WTC11 (cell line): Measurements from ENCODE around the gene LRP1. TPM values are rescaled to one million over a fixed set of nuclear protein-coding genes. Genes with fewer than 3 reads are reported as not detected.

ENCODE experiments used
- ATAC-seq: fragments of 200-7000 bp; cut with Tn5 transposase; 2 replicates; pipeline ENCODE4 v1.10.0; 2021; ENCODE audit warnings: mild to moderate bottlenecking, moderate library complexity
- CTCF ChIA-PET: fragments of 300-600 bp; sonication (Branson Sonifier 250); formaldehyde crosslinking; loops from one replicate; lab custom pipeline; 2021; ENCODE audit warnings: antibody characterized with exemption; lab: Charles Lee
- POLR2A ChIA-PET: fragments of 350-600 bp; sonication (Branson Sonifier 250); formaldehyde crosslinking; loops from one replicate; lab custom pipeline; 2021; ENCODE audit warnings: antibody characterized with exemption; lab: Charles Lee
- DNase-seq: peaks from one replicate; pipeline ENCODE4 v3.0.0; 2021; ENCODE audit warnings: low spot score
- H3K27ac Mint-ChIP-seq: 2 replicates; pipeline ENCODE4 v1.8.0; 2021; ENCODE audit warnings: mixed read lengths
- H3K27me3 Mint-ChIP-seq: 2 replicates; pipeline ENCODE4 v1.8.0; 2021; ENCODE audit warnings: low read depth, mild to moderate bottlenecking, moderate library complexity, mixed read lengths
- H3K36me3 Mint-ChIP-seq: 2 replicates; pipeline ENCODE4 v1.8.0; 2021; ENCODE audit warnings: mixed read lengths
- H3K4me1 Mint-ChIP-seq: 2 replicates; pipeline ENCODE4 v1.8.0; 2022; ENCODE audit warnings: mixed read lengths
- H3K4me3 Mint-ChIP-seq: 2 replicates; pipeline ENCODE4 v1.8.0; 2021; ENCODE audit warnings: mild to moderate bottlenecking, moderate library complexity, mixed read lengths
- H3K9me3 Mint-ChIP-seq: 2 replicates; pipeline ENCODE4 v1.8.0; 2021; ENCODE audit warnings: mixed read lengths
- AR ChIP-seq: fragments of 250-450 bp; sonication (Bioruptor Pico); IDR thresholded peaks from 2 replicates; pipeline ENCODE4 v1.9.0; 2021; ENCODE audit warnings: mild to moderate bottlenecking
- ATF2 ChIP-seq: sonication (generic); formaldehyde crosslinking; IDR thresholded peaks from 2 replicates; pipeline ENCODE4 v1.8.1; 2022; ENCODE audit warnings: low read depth, missing genetic modification reagents, borderline replicate concordance
- FOXJ3 ChIP-seq: sonication (generic); formaldehyde crosslinking; IDR thresholded peaks from 2 replicates; pipeline ENCODE4 v1.9.0; 2021; ENCODE audit warnings: missing genetic modification reagents, mild to moderate bottlenecking, borderline replicate concordance
- HMGA2 ChIP-seq: fragments of 250-450 bp; sonication (Bioruptor Pico); IDR thresholded peaks from 2 replicates; pipeline ENCODE4 v1.4.0; 2021; ENCODE audit warnings: mild to moderate bottlenecking, moderate library complexity
- HMGXB4 ChIP-seq: sonication (generic); formaldehyde crosslinking; IDR thresholded peaks from 2 replicates; pipeline ENCODE4 v1.8.1; 2023; ENCODE audit warnings: mild to moderate bottlenecking, moderate library complexity, missing genetic modification reagents
- MLX ChIP-seq: sonication (generic); formaldehyde crosslinking; IDR thresholded peaks from 2 replicates; pipeline ENCODE4 v1.8.1; 2023; ENCODE audit warnings: mild to moderate bottlenecking, missing genetic modification reagents, moderate library complexity
- MYBL2 ChIP-seq: sonication (generic); formaldehyde crosslinking; IDR thresholded peaks from 2 replicates; pipeline ENCODE4 v1.8.1; 2023; ENCODE audit warnings: mild to moderate bottlenecking, moderate library complexity, missing genetic modification reagents
- NFYB ChIP-seq: sonication (generic); formaldehyde crosslinking; conservative IDR thresholded peaks from 2 replicates; pipeline ENCODE4 v1.8.0; 2022; ENCODE audit warnings: low read depth, missing genetic modification reagents
- OVOL2 ChIP-seq: fragments of 250-450 bp; sonication (Bioruptor Pico); IDR thresholded peaks from 2 replicates; pipeline ENCODE4 v1.9.0; 2021; ENCODE audit warnings: mild to moderate bottlenecking, borderline replicate concordance
- PRRX2 ChIP-seq: fragments of 250-450 bp; sonication (Bioruptor Pico); IDR thresholded peaks from 2 replicates; pipeline ENCODE4 v1.8.0; 2021; ENCODE audit warnings: mild to moderate bottlenecking
- RELA ChIP-seq: sonication (generic); formaldehyde crosslinking; IDR thresholded peaks from 2 replicates; pipeline ENCODE4 v1.8.1; 2022; ENCODE audit warnings: missing genetic modification reagents, mild to moderate bottlenecking, borderline replicate concordance
- TCF7 ChIP-seq: sonication (generic); formaldehyde crosslinking; IDR thresholded peaks from 2 replicates; pipeline ENCODE4 v1.8.0; 2022; ENCODE audit warnings: mild to moderate bottlenecking, low read depth, missing genetic modification reagents, moderate library complexity
- TEAD4 ChIP-seq: sonication (generic); formaldehyde crosslinking; IDR thresholded peaks from 2 replicates; pipeline ENCODE4 v1.8.0; 2022; ENCODE audit warnings: mild to moderate bottlenecking, missing genetic modification reagents
- TP53 ChIP-seq: sonication (generic); formaldehyde crosslinking; IDR thresholded peaks from 2 replicates; pipeline ENCODE4 v1.8.1; 2023; ENCODE audit warnings: mild to moderate bottlenecking, missing genetic modification reagents
- USF1 ChIP-seq: sonication (generic); formaldehyde crosslinking; IDR thresholded peaks from 2 replicates; pipeline ENCODE4 v1.8.0; 2022; ENCODE audit warnings: mild to moderate bottlenecking, missing genetic modification reagents
- ZBTB21 ChIP-seq: sonication (generic); formaldehyde crosslinking; IDR thresholded peaks from 2 replicates; pipeline ENCODE4 v1.8.1; 2023; ENCODE audit warnings: mild to moderate bottlenecking, missing genetic modification reagents, borderline replicate concordance
- ZNF317 ChIP-seq: sonication (generic); formaldehyde crosslinking; IDR thresholded peaks from 2 replicates; pipeline ENCODE4 v1.8.1; 2023; ENCODE audit warnings: low read depth, mild to moderate bottlenecking, moderate library complexity, missing genetic modification reagents, borderline replicate concordance
- ZNF396 ChIP-seq: fragments of 250-450 bp; sonication (Bioruptor Pico); IDR thresholded peaks from 2 replicates; pipeline ENCODE4 v1.8.0; 2021; ENCODE audit warnings: mild to moderate bottlenecking, moderate library complexity, borderline replicate concordance
- ZNF671 ChIP-seq: fragments of 250-450 bp; sonication (Bioruptor Pico); IDR thresholded peaks from 2 replicates; pipeline ENCODE4 v1.8.0; 2021; ENCODE audit warnings: mild to moderate bottlenecking
- ZSCAN18 ChIP-seq: fragments of 250-450 bp; sonication (Bioruptor Pico); IDR thresholded peaks from 2 replicates; pipeline ENCODE4 v2.1.2; 2022; ENCODE audit warnings: mild to moderate bottlenecking, moderate library complexity
- total RNA-seq: library from RNA; stranded (reverse); gene quantifications from 3 replicates; pipeline ENCODE4 v1.2.3, GENCODE V29; 2021

Gene LRP1
- total RNA-seq, 1 experiment from 2014 or later, result 120 TPM

- Mint-ChIP-seq H3K36me3 (peaks cover 38% of the 10 kb centered on the region), H3K4me1 (no peaks in the 10 kb centered on the region), H3K4me3 (no peak overlapping the region), H3K27ac (no peak overlapping the region), H3K27me3 (no peaks in the 10 kb centered on the region), H3K9me3 (no peaks in the 10 kb centered on the region)
- POLR2A ChIA-PET, result no interaction called here
- no peak for DNase-seq
- CTCF ChIA-PET, result interaction anchor here (0.8 to 7.0 kb wide), 7 partner anchors 36 to 65 kb away, joined by 4 to 112 read pairs (median 15); partner anchors contain the start of genes LRP1 and STAT6
- ATAC-seq, result no peak
- TF ChIP-seq ZBTB21 (no peak), MLX (no peak), HMGA2 (CRISPR knock-in tag) (no peak)
Observed at GRCh38 chr12:57176846-57177245, 48.6 kb downstream of the LRP1 start.

- ChIA-PET POLR2A (no interaction called here), CTCF (no interaction called here)
- no peaks in the 10 kb centered on the region for H3K4me1 Mint-ChIP-seq
Observed at GRCh38 chr12:57177354-57177753, 49.1 kb downstream of the LRP1 start.

GRCh38 chr12:57178213-57178612, 49.9 kb downstream of the LRP1 start:
- H3K27ac Mint-ChIP-seq, result peak overlapping the region; percentile 43
- ChIA-PET POLR2A (no interaction called here), CTCF (no interaction called here)
- no peak for ATAC-seq
- H3K36me3 Mint-ChIP-seq, result peaks cover 34% of the 10 kb centered on the region
- no peak overlapping the region for H3K4me3 Mint-ChIP-seq
- no peaks in the 10 kb centered on the region for H3K9me3 Mint-ChIP-seq
- H3K4me1 Mint-ChIP-seq, result peaks cover 4% of the 10 kb centered on the region
- no peak for DNase-seq
- no peaks in the 10 kb centered on the region for H3K27me3 Mint-ChIP-seq
- TF ChIP-seq ATF2 (CRISPR knock-in tag) (no peak), ZSCAN18 (no peak), NFYB (CRISPR knock-in tag) (no peak), RELA (CRISPR knock-in tag) (no peak), FOXJ3 (no peak), ZNF396 (CRISPR knock-in tag) (no peak), USF1 (CRISPR knock-in tag) (no peak)

More at GRCh38 chr12:57177354-57177753, 49.1 kb downstream of the LRP1 start:
- Mint-ChIP-seq H3K4me3 (no peak overlapping the region), H3K27ac (no peak overlapping the region), H3K27me3 (no peaks in the 10 kb centered on the region), H3K9me3 (no peaks in the 10 kb centered on the region), H3K36me3 (peaks cover 37% of the 10 kb centered on the region)
- ATAC-seq, result no peak
- TF ChIP-seq TCF7 (CRISPR knock-in tag) (no peak), ZNF317 (CRISPR knock-in tag) (no peak), TP53 (no peak), PRRX2 (no peak), ZNF671 (CRISPR knock-in tag) (no peak), MYBL2 (CRISPR knock-in tag) (no peak), HMGXB4 (no peak), AR (no peak), OVOL2 (CRISPR knock-in tag) (no peak), TEAD4 (CRISPR knock-in tag) (no peak)
- no peak for DNase-seq
